Pancreas (tissue), 10 donors: ENCODE measurements around the gene UPP1. TPM values are rescaled to one million over a fixed set of nuclear protein-coding genes. Genes with fewer than 3 reads are reported as not detected.
A peak's percentile ranks its signal among the peaks of the same experiment; 100 is the strongest.

Source experiments
- ATAC-seq, 4 donors: fragments of 200-7000 bp; cut with Tn5 transposase; one replicate each; pipeline versions ENCODE4 v1.8.0 to v1.9.1; 2020; ENCODE audit warnings: mild to moderate bottlenecking in 4 of 4, moderate library complexity in 4 of 4
- DNase-seq, 6 donors: peaks; one replicate each; pipeline ENCODE4 v3.0.0-alpha.2; 2020
- FAIRE-seq: peaks from 2 replicates; lab custom pipeline; 2012; peaks lifted over from hg19 to GRCh38; lab: Jason Lieb, UNC
- H3K27ac ChIP-seq, 4 donors: fragments of 200-600 bp; sonication (generic); 1 replicate in 3 of 4; 2 replicates in 1 of 4; pipeline versions ENCODE4 v1.5.0 to v1.8.0; 2020
- H3K27me3 ChIP-seq, 4 donors: fragments of 200-600 bp; one replicate each; pipeline ENCODE4 v1.8.0; 2021
- H3K36me3 ChIP-seq, 3 donors: fragments of 200-600 bp; sonication (generic) in 1 of 3; one replicate each; pipeline versions ENCODE4 v1.5.0 to v1.8.0; 2020 to 2021
- H3K4me1 ChIP-seq, 3 donors: fragments of 200-600 bp; one replicate each; pipeline ENCODE4 v1.8.0; 2021
- H3K4me3 ChIP-seq, 4 donors: fragments of 200-600 bp; sonication (generic) in 2 of 4; one replicate each; pipeline versions ENCODE4 v1.5.0 to v1.8.0; 2020 to 2021
- H3K9me3 ChIP-seq, 4 donors: fragments of 200-600 bp; one replicate each; pipeline ENCODE4 v1.8.0; 2021
- CTCF ChIP-seq, 4 donors: fragments of 200-600 bp; sonication (generic) in 3 of 4; IDR thresholded peaks; one replicate each; pipeline versions ENCODE4 v1.5.0 to v1.8.0; 2021; ENCODE audit warnings: antibody characterized with exemption in 4 of 4
- WGBS, 2 donors: extraction: QIAGEN DNeasy Blood & Tissue Kit; methylation state at CpG; one replicate each; pipeline ENCODE4 v1.1.7; 2013; 5-methylcytosine and 5-hydroxymethylcytosine counted together
- intact Hi-C, 3 donors: fragments of 100-400 bp; cut with DNase I; formaldehyde crosslinking; loops; one replicate each; pipeline versions ENCODE4 v1.11.1 to v1.14.2; 2022
- polyA plus RNA-seq, 2 donors: library from polyadenylated mRNA; stranded (reverse); fragments of 200-250 nt; gene quantifications; one replicate each; pipeline ENCODE4 v1.2.3, GENCODE V29; 2013
- total RNA-seq, 6 donors: library from RNA; stranded (reverse); fragmentation: NEBNext Ultra II Directional in 4 of 6; extraction: Animal tissue kit (Norgen Biotek cat#: 25700) in 4 of 6; gene quantifications; one replicate each; pipeline versions ENCODE4 v1.2.1 to v1.2.4, GENCODE V29; 2021 to 2023
- donor health status: healthy with polysubstance abuse.
- donor health status: DM: no; HTN: no; CAD: no; lungs with moderate emphysema.
- donor health status: DM: no; HTN: no; CAD: no.
- donor health status: control.
- donor health status: control.
- donor health status: Bipolar disorder and iron deficiency.
- donor health status: DM: yes; HTN: yes; CAD: no.
- donor health status: DM: no; HTN: no; CAD: no.
- donor health status: DM: no; HTN: no; CAD: no.
- donor health status: DM: yes; HTN: yes; CAD: no.

Gene UPP1
- total and polyA plus RNA-seq, 8 donors, result 2.6 to 36.3 (median 9.0) TPM

- Histone ChIP-seq H3K36me3 (no peaks in the 10 kb centered on the region), H3K27me3 (no peaks in the 10 kb centered on the region), H3K27ac (peak overlapping the region in 3 of 4 donors; percentile 88 to 99 (median 98)), H3K9me3 (no peaks in the 10 kb centered on the region), H3K4me3 (no peak overlapping the region), H3K4me1 (peaks cover 2 to 16% (median 6%) of the 10 kb centered on the region in 3 donors)
- FAIRE-seq, result no peak
- 92 to 95% methylated on average over 7 of the region's 7 CpGs for WGBS, 2 donors
- intact Hi-C loops, result no loop called here
- no peak for TF ChIP-seq CTCF (IDR thresholded peaks at IDR 0.05)
- no peak for DNase-seq
- no peak for ATAC-seq
Observed at GRCh38 chr7:48087349-48087748, 1.7 kb upstream of the UPP1 start.

DNA sequence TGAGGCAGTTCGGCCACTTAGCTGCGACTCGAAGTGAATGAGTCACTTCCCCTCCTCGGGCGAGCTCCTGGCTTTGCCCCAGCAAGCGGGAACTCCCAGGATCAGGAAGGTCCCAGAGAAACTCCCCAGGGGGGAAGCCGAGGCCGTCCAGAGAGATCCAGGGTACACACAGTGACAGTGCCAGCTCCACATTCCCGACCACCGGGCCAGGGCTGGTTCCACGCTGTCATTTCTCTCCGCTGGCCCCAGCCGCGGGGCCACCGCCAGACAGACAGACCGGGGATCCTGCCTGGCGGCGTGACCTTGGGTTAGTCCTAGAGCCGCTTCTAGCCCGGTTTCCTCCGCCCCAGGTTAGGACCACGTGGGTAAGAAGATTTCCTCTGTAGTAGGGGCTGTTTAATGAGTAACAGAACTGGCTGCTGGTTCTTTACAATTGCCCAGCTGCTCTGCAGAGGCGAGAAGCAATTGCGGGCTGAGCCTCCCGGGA lies 463 bp upstream of the UPP1 start:
- no peak for TF ChIP-seq CTCF (IDR thresholded peaks at IDR 0.05)
- intact Hi-C loops, result no loop called here
- Histone ChIP-seq H3K27me3 (no peaks in the 10 kb centered on the region), H3K4me3 (peak overlapping the region; percentile 42 to 90 (median 80)), H3K27ac (peak overlapping the region; percentile 88 to 99 (median 96)), H3K36me3 (no peaks in the 10 kb centered on the region), H3K4me1 (peaks cover 2 to 16% (median 6%) of the 10 kb centered on the region in 3 donors), H3K9me3 (no peaks in the 10 kb centered on the region)
- ATAC-seq (peak; percentile 70 to 89 (median 80)), FAIRE-seq (no peak), DNase-seq (peak; percentile 87 to 95 (median 94))
- 0 to 1% methylated on average over 24 to 25 of the region's 25 CpGs for WGBS, 2 donors

- ATAC-seq, result no peak
Observed at GRCh38 chr7:48090095-48090805, 1.2 kb downstream of the UPP1 start.

GRCh38 chr7:48091506-48092433 lies 2.7 kb downstream of the UPP1 start:
- intact Hi-C loops, result loop anchor here in 1 of 3 donors (10.0 kb wide), 1 partner anchor 57 kb away; the partner anchor contains the start of gene C7orf57
- FAIRE-seq (no peak), DNase-seq (no peak), ATAC-seq (no peak)
- no peak overlapping the region for H3K27ac ChIP-seq
- peaks cover 2 to 12% (median 6%) of the 10 kb centered on the region in 3 donors for H3K4me1 ChIP-seq
- H3K4me3 ChIP-seq, result no peak overlapping the region
- H3K9me3 ChIP-seq, result no peaks in the 10 kb centered on the region
- no peaks in the 10 kb centered on the region for H3K27me3 ChIP-seq
- no peak for TF ChIP-seq CTCF (IDR thresholded peaks at IDR 0.05)
- 86 to 89% methylated on average over 10 of the region's 10 CpGs for WGBS, 2 donors
- no peaks in the 10 kb centered on the region for H3K36me3 ChIP-seq

More at GRCh38 chr7:48090095-48090805, 1.2 kb downstream of the UPP1 start:
- FAIRE-seq (no peak), DNase-seq (peak in 4 of 6 donors; percentile 35 to 69 (median 43))
- H3K4me3 ChIP-seq, result peak overlapping the region; percentile 42 to 90 (median 80)
- intact Hi-C loops, result loop anchor here in 1 of 3 donors (10.0 kb wide), 1 partner anchor 55 kb away; the partner anchor contains the start of gene C7orf57
- 48 to 56% methylated on average over 28 of the region's 28 CpGs for WGBS, 2 donors
- H3K4me1 ChIP-seq, result peaks cover 2 to 13% (median 6%) of the 10 kb centered on the region in 3 donors
- H3K9me3 ChIP-seq, result no peaks in the 10 kb centered on the region
- no peak for TF ChIP-seq CTCF (IDR thresholded peaks at IDR 0.05)
- H3K27ac ChIP-seq, result peak overlapping the region in 2 of 4 donors; percentile 98 to 99
- no peaks in the 10 kb centered on the region for H3K27me3 ChIP-seq
- H3K36me3 ChIP-seq, result no peaks in the 10 kb centered on the region
